GM23338 (cell line): ENCODE results near the gene OVAAL. TPM values are rescaled to one million over a fixed set of nuclear protein-coding genes. Genes with fewer than 3 reads are reported as not detected.

Experiments used
- ATAC-seq: fragments of 200-7000 bp; cut with Tn5 transposase; 3 replicates; pipeline ENCODE4 v1.9.1; 2020
- DNase-seq: peaks from one replicate; pipeline ENCODE4 v3.0.0-alpha.2; 2015; ENCODE audit warnings: low spot score
- H2AFZ ChIP-seq: fragments of 200-600 bp; sonication (generic); 2 replicates; pipeline ENCODE4 v1.8.0; 2016; ENCODE audit warnings: antibody characterized with exemption, mild to moderate bottlenecking, moderate library complexity
- H3F3A ChIP-seq: fragments of 200-600 bp; sonication (generic); replicated peaks from 2 replicates; pipeline ENCODE4 v1.8.0; 2017; ENCODE audit warnings: antibody characterized with exemption, mixed run types, low read depth
- H3K27ac ChIP-seq: fragments of 200-600 bp; sonication (generic); 2 replicates; pipeline ENCODE4 v1.6.1; 2016; ENCODE audit warnings: low read depth
- H3K27me3 ChIP-seq: fragments of 200-600 bp; sonication (generic); 2 replicates; pipeline ENCODE4 v1.8.0; 2016; ENCODE audit warnings: mild to moderate bottlenecking, mixed run types, moderate library complexity; ENCODE audit not compliant: insufficient read depth
- H3K36me3 ChIP-seq: fragments of 200-600 bp; sonication (generic); 2 replicates; pipeline ENCODE4 v1.8.0; 2016; ENCODE audit warnings: mild to moderate bottlenecking; ENCODE audit not compliant: insufficient read depth
- H3K4me1 ChIP-seq: fragments of 200-600 bp; sonication (generic); 2 replicates; pipeline ENCODE4 v1.8.0; 2016; ENCODE audit warnings: mild to moderate bottlenecking, moderate library complexity; ENCODE audit not compliant: insufficient read depth
- H3K4me2 ChIP-seq: fragments of 200-600 bp; sonication (generic); 2 replicates; pipeline ENCODE4 v1.7.1; 2017; ENCODE audit warnings: mixed run types
- H3K4me3 ChIP-seq: fragments of 200-600 bp; sonication (generic); 2 replicates; pipeline ENCODE4 v1.6.1; 2016; ENCODE audit warnings: mixed run types
- H3K79me2 ChIP-seq: fragments of 200-600 bp; sonication (generic); replicated peaks from 2 replicates; pipeline ENCODE4 v1.8.0; 2017; ENCODE audit warnings: mild to moderate bottlenecking; ENCODE audit not compliant: insufficient read depth
- H3K9me2 ChIP-seq: fragments of 200-600 bp; sonication (generic); 2 replicates; pipeline ENCODE4 v1.8.0; 2017; ENCODE audit not compliant: insufficient read depth
- H4K20me1 ChIP-seq: fragments of 200-600 bp; sonication (generic); replicated peaks from 2 replicates; pipeline ENCODE4 v1.8.0; 2017; ENCODE audit warnings: mild to moderate bottlenecking; ENCODE audit not compliant: insufficient read depth
- H3K27ac Mint-ChIP-seq: 2 replicates; pipeline ENCODE4 v1.8.0; 2020; ENCODE audit warnings: inconsistent platforms, mild to moderate bottlenecking, moderate library complexity, mixed read lengths
- H3K27me3 Mint-ChIP-seq: 3 replicates; pipeline ENCODE4 v1.8.0; 2022; ENCODE audit warnings: low read depth, mild to moderate bottlenecking, moderate library complexity, mixed read lengths, inconsistent platforms; ENCODE audit not compliant: insufficient read depth, poor library complexity
- H3K36me3 Mint-ChIP-seq: 3 replicates; pipeline ENCODE4 v1.8.0; 2021; ENCODE audit warnings: low read depth, mild to moderate bottlenecking, inconsistent platforms, moderate library complexity, mixed read lengths
- H3K4me1 Mint-ChIP-seq: 3 replicates; pipeline ENCODE4 v1.8.0; 2020; ENCODE audit warnings: mild to moderate bottlenecking, inconsistent platforms, mixed read lengths
- H3K4me3 Mint-ChIP-seq: 3 replicates; pipeline ENCODE4 v1.8.0; 2021; ENCODE audit warnings: moderate library complexity, mild to moderate bottlenecking, inconsistent platforms, mixed read lengths
- H3K9me3 Mint-ChIP-seq: 3 replicates; pipeline ENCODE4 v1.8.0; 2020; ENCODE audit warnings: moderate library complexity, mild to moderate bottlenecking, inconsistent platforms, mixed read lengths
- CTCF ChIP-seq, 2 experiments: fragments of 200-600 bp in 1 of 2; sonication (generic) in 1 of 2; conservative IDR thresholded peaks; 2 replicates each; pipeline versions ENCODE4 v1.5.1 to v1.6.1; 2016 to 2017; ENCODE audit warnings: antibody characterized with exemption in 2 of 2, low read depth in 2 of 2, mild to moderate bottlenecking in 2 of 2, moderate library complexity in 1 of 2
- EZH2phosphoT487 ChIP-seq: fragments of 200-600 bp; sonication (generic); IDR thresholded peaks from one replicate; pipeline ENCODE4 v1.8.1; 2018; ENCODE audit warnings: antibody characterized with exemption; ENCODE audit not compliant: unreplicated experiment
- JUNB ChIP-seq: IDR thresholded peaks from one replicate; pipeline ENCODE4 v1.6.1; 2016; ENCODE audit warnings: antibody characterized with exemption; ENCODE audit not compliant: unreplicated experiment
- NANOG ChIP-seq: IDR thresholded peaks from 2 replicates; pipeline ENCODE4 v1.6.1; 2016; ENCODE audit warnings: antibody characterized with exemption, borderline replicate concordance
- POLR2AphosphoS5 ChIP-seq: IDR thresholded peaks from 2 replicates; pipeline ENCODE4 v1.6.1; 2016; ENCODE audit warnings: antibody characterized with exemption, low read depth
- REST ChIP-seq: IDR thresholded peaks from one replicate; pipeline ENCODE4 v1.6.1; 2018; ENCODE audit warnings: antibody characterized with exemption; ENCODE audit not compliant: unreplicated experiment
- STAT1 ChIP-seq: IDR thresholded peaks from one replicate; pipeline ENCODE4 v1.6.1; 2016; ENCODE audit warnings: antibody characterized with exemption; ENCODE audit not compliant: unreplicated experiment
- ZNF114 ChIP-seq: fragments of 250-450 bp; sonication (Bioruptor Pico); IDR thresholded peaks from 2 replicates; pipeline ENCODE4 v1.5.0; 2020; ENCODE audit warnings: mild to moderate bottlenecking, moderate library complexity
- ZNF331 ChIP-seq: fragments of 250-450 bp; sonication (Bioruptor Pico); IDR thresholded peaks from 2 replicates; pipeline ENCODE4 v1.5.0; 2020; ENCODE audit warnings: low read depth, mild to moderate bottlenecking, moderate library complexity
- polyA plus RNA-seq: library from polyadenylated mRNA; unstranded; fragments of >200 nt; fragmentation: Nextera tagmentation; extraction: Ambion mirVana; gene quantifications from 2 replicates; pipeline ENCODE4 v1.2.1, GENCODE V29; 2016
- total RNA-seq: library from RNA; depleted of rRNA; stranded (reverse); fragments of >200 nt; shearing (Covaris generic); gene quantifications from 2 replicates; pipeline ENCODE4 v1.2.3, GENCODE V29; 2014
- TF ChIP-seq, protein P1 (sequence below): IDR thresholded peaks from 2 replicates; pipeline ENCODE4 v1.6.1; 2016; ENCODE audit warnings: antibody characterized with exemption

OVAAL gene
- total and polyA plus RNA-seq, 2 experiments from 2014 or later = not detected

DNA sequence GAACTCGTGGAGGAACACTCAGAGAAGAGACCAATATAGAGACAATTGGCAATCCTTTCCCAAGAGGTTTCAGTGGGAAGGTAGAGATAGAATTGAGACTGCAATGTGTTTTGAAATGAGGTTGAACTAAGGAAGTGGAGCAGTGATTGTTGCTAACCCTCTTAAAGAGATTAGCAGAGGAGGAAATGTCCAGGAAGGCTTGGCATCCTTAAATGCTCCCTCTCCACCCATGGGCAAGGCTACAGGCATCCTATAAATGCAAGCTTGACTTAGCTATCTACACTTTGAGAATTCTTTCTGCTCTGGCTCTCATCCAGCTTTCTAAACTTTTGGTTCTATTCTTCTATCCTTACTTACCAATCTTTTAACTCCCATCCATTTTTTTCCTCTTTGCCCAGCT lies 42.7 kb downstream of the OVAAL start (continued):
- TF ChIP-seq CTCF (conservative IDR thresholded peaks at IDR 0.05; ENCODE audit: low read depth in 2 of 2) = no peak
- no peak for TF ChIP-seq JUNB
- no peak for TF ChIP-seq ZNF331 (CRISPR knock-in tag)
- no peak for TF ChIP-seq EZH2phosphoT487

DNA sequence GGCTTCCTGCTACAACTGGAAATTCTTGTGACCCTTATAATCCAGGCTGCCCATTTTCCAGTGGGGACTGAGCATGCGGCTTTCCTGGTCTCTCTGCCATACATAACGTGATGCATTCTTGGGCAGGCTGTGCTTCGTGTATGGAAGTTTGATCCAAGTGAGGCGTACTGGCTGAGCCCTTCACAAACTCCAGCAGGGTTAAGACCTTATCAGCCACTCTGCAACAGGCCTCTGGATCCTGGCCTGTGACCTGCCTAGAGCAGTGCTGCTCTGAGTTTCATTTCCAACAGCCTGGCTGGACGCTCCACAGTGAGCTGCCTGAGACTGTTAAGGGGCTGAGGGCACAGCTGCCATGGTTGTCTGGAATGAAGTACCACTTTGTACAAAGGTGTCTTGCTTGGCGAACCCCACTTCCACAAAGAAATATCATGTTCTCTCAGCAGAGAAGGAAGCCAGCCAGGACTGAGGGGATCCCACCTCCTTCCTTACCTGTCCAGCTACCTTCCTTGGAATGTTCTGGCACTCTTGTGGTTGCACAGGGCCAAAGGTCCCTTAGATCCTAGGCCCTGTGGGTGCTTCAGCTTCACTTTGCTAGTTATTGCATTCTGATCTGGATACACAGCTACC lies 44.6 kb downstream of the OVAAL start:
- H3K4me1 Mint-ChIP-seq = peaks cover 3% of the 10 kb centered on the region; the same call in 1 of the 3 replicates
- Histone ChIP-seq H3K4me2 (no peak overlapping the region), H3K4me1 (no peaks in the 10 kb centered on the region), H4K20me1 (no peaks in the 10 kb centered on the region), H3K36me3 (no peaks in the 10 kb centered on the region), H2AFZ (no peak overlapping the region), H3K9me2 (no peaks in the 10 kb centered on the region; the same call in 1 of the 2 replicates), H3K27me3 (no peaks in the 10 kb centered on the region), H3F3A (no peaks in the 10 kb centered on the region), H3K4me3 (no peak overlapping the region), H3K79me2 (no peaks in the 10 kb centered on the region), H3K27ac (no peak overlapping the region)
- ATAC-seq = no peak
- no peaks in the 10 kb centered on the region for H3K36me3 Mint-ChIP-seq
- peaks cover 3% of the 10 kb centered on the region for H3K27me3 Mint-ChIP-seq
- no peak overlapping the region for H3K4me3 Mint-ChIP-seq
- no peaks in the 10 kb centered on the region for H3K9me3 Mint-ChIP-seq
- H3K27ac Mint-ChIP-seq = no peak overlapping the region
- no peak for DNase-seq
- TF ChIP-seq CTCF (conservative IDR thresholded peaks at IDR 0.05; ENCODE audit: low read depth in 2 of 2) = no peak
- no peak for TF ChIP-seq ZNF114
- no peak for TF ChIP-seq POLR2AphosphoS5
- TF ChIP-seq STAT1 = no peak
- no peak for TF ChIP-seq JUNB
- TF ChIP-seq ZNF331 (CRISPR knock-in tag) = no peak
- TF ChIP-seq REST = no peak
- no peak for TF ChIP-seq NANOG
- TF ChIP-seq, protein P1, sequence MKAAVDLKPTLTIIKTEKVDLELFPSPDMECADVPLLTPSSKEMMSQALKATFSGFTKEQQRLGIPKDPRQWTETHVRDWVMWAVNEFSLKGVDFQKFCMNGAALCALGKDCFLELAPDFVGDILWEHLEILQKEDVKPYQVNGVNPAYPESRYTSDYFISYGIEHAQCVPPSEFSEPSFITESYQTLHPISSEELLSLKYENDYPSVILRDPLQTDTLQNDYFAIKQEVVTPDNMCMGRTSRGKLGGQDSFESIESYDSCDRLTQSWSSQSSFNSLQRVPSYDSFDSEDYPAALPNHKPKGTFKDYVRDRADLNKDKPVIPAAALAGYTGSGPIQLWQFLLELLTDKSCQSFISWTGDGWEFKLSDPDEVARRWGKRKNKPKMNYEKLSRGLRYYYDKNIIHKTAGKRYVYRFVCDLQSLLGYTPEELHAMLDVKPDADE = no peak
